GM12878 (cell line): ENCODE data around the gene UGT1A7. TPM values are rescaled to one million over a fixed set of nuclear protein-coding genes. Genes with fewer than 3 reads are reported as not detected.

ENCODE experiments used
- ATAC-seq: fragments of 200-7000 bp; cut with Tn5 transposase; 3 replicates; pipeline ENCODE4 v1.9.1; 2020; ENCODE audit warnings: mild to moderate bottlenecking, moderate library complexity
- BruUV-seq: library from RNA; stranded (reverse); fragments of 400-500 nt; replicated peaks from 2 replicates; lab custom pipeline; 2021; lab: Mats Ljungman, UMichigan
- CTCF ChIA-PET: fragments of 300-600 bp; sonication (Branson Sonifier 250); formaldehyde crosslinking; extraction: SDS; loops from one replicate; lab custom pipeline; 2021; ENCODE audit warnings: inconsistent platforms; lab: Yijun Ruan, JAX
- POLR2A ChIA-PET: fragments of 350-600 bp; formaldehyde crosslinking; extraction: SDS; loops from one replicate; lab custom pipeline; 2021; ENCODE audit warnings: inconsistent platforms; lab: Charles Lee
- RAD21 ChIA-PET: fragments of 300-600 bp; sonication (Branson Sonifier 250); formaldehyde crosslinking; loops from one replicate; lab custom pipeline; 2023; ENCODE audit warnings: antibody characterized with exemption; ENCODE audit not compliant: unreplicated experiment; lab: Charles Lee
- SMC1A ChIA-PET: fragments of 300-600 bp; sonication (Branson Sonifier 250); formaldehyde crosslinking; loops from one replicate; lab custom pipeline; 2023; ENCODE audit not compliant: unreplicated experiment, uncharacterized antibody; lab: Charles Lee
- DNase-seq: peaks from one replicate; pipeline ENCODE4 v3.0.0-alpha.2; 2011; ENCODE audit warnings: low read depth, low spot score
- FAIRE-seq: peaks from 3 replicates; lab custom pipeline; 2011; peaks lifted over from hg19 to GRCh38; lab: Jason Lieb, UNC
- H2AFZ ChIP-seq: 2 replicates; pipeline ENCODE4 v1.6.0; 2011; ENCODE audit warnings: low read depth, low read length, control low read depth; ENCODE audit not compliant: control insufficient read depth
- H3K27ac ChIP-seq: 2 replicates; pipeline ENCODE4 v1.5.1; 2011; ENCODE audit warnings: control low read depth; ENCODE audit not compliant: control insufficient read depth, insufficient read depth
- H3K27me3 ChIP-seq, 2 experiments: replicated peaks in 1 of 2; 2 replicates each; pipeline versions ENCODE4 v1.6.0 to v1.6.1; 2011; ENCODE audit warnings: low read length in 1 of 2; ENCODE audit not compliant: control insufficient read depth in 2 of 2, insufficient read depth in 2 of 2
- H3K36me3 ChIP-seq, 2 experiments: 2 replicates each; pipeline ENCODE4 v1.5.1; 2011; ENCODE audit warnings: low read length in 1 of 2; ENCODE audit not compliant: control insufficient read depth in 2 of 2, insufficient read depth in 2 of 2
- H3K4me1 ChIP-seq: 2 replicates; pipeline ENCODE4 v1.6.1; 2011; ENCODE audit warnings: mild to moderate bottlenecking, low read length, moderate library complexity, mixed read lengths; ENCODE audit not compliant: control insufficient read depth, insufficient read depth
- H3K4me2 ChIP-seq: 2 replicates; pipeline ENCODE4 v1.6.0; 2011; ENCODE audit warnings: control low read depth; ENCODE audit not compliant: control insufficient read depth, insufficient read depth
- H3K4me3 ChIP-seq: fragments of 200-600 bp; sonication (generic); 2 replicates; pipeline ENCODE4 v1.5.1; 2016
- H3K79me2 ChIP-seq: 2 replicates; pipeline ENCODE4 v1.6.0; 2011; ENCODE audit warnings: low read length; ENCODE audit not compliant: control insufficient read depth, insufficient read depth
- H3K9ac ChIP-seq: 2 replicates; pipeline ENCODE4 v1.8.0; 2011; ENCODE audit warnings: low read length, control low read depth, mixed read lengths; ENCODE audit not compliant: control insufficient read depth, insufficient read depth
- H3K9me3 ChIP-seq: replicated peaks from 3 replicates; pipeline ENCODE4 v1.5.1; 2011; ENCODE audit warnings: mild to moderate bottlenecking, low read length; ENCODE audit not compliant: control insufficient read depth, insufficient read depth
- H4K20me1 ChIP-seq: 2 replicates; pipeline ENCODE4 v1.6.0; 2011; ENCODE audit not compliant: control insufficient read depth, insufficient read depth
- CBX3 ChIP-seq: fragments of 200-600 bp; sonication (generic); IDR thresholded peaks from 2 replicates; pipeline ENCODE4 v1.6.1; 2016; ENCODE audit warnings: low read depth, borderline replicate concordance
- CBX5 ChIP-seq: sonication (generic); IDR thresholded peaks from 2 replicates; pipeline ENCODE4 v1.6.1; 2016; ENCODE audit warnings: low read depth, moderate library complexity, mild to moderate bottlenecking, inconsistent platforms
- HCFC1 ChIP-seq: fragments of 150-350 bp; IDR thresholded peaks from 2 replicates; pipeline ENCODE4 v1.6.1; 2014; ENCODE audit warnings: low read length
- HDAC6 ChIP-seq: fragments of 200-600 bp; sonication (generic); IDR thresholded peaks from one replicate; pipeline ENCODE4 v1.8.0; 2017; ENCODE audit warnings: antibody characterized with exemption; ENCODE audit not compliant: unreplicated experiment
- IKZF2 ChIP-seq, 2 experiments: fragments of 450-650 bp; IDR thresholded peaks; 2 replicates each; pipeline ENCODE4 v1.6.1; 2017; ENCODE audit warnings: mild to moderate bottlenecking in 2 of 2, moderate library complexity in 2 of 2
- NFYA ChIP-seq: IDR thresholded peaks from 2 replicates; pipeline ENCODE4 v1.6.1; 2011; ENCODE audit warnings: low read depth, mild to moderate bottlenecking, low read length, improper control_type of control experiment, borderline replicate concordance
- NFYB ChIP-seq: IDR thresholded peaks from 2 replicates; pipeline ENCODE4 v1.6.1; 2011; ENCODE audit warnings: low read depth, mild to moderate bottlenecking, low read length, improper control_type of control experiment, moderate library complexity; ENCODE audit not compliant: insufficient read depth
- PML ChIP-seq: IDR thresholded peaks from 2 replicates; pipeline ENCODE4 v1.6.1; 2012; ENCODE audit warnings: low read length, inconsistent platforms
- POLR2A ChIP-seq: IDR thresholded peaks from 2 replicates; pipeline ENCODE4 v1.6.1; 2011; ENCODE audit warnings: low read depth, mild to moderate bottlenecking, low read length
- RELA ChIP-seq: fragments of 450-650 bp; IDR thresholded peaks from 2 replicates; pipeline ENCODE4 v1.8.0; 2014; ENCODE audit warnings: borderline replicate concordance; ENCODE audit not compliant: partially characterized antibody
- STAT1 ChIP-seq: fragments of 450-650 bp; conservative IDR thresholded peaks from 2 replicates; pipeline ENCODE4 v1.6.1; 2014; ENCODE audit warnings: antibody characterized with exemption, mild to moderate bottlenecking
- STAT3 ChIP-seq: IDR thresholded peaks from 2 replicates; pipeline ENCODE4 v1.6.1; 2011; ENCODE audit warnings: low read depth, low read length, improper control_type of control experiment
- SUZ12 ChIP-seq: fragments of 200-600 bp; sonication (generic); IDR thresholded peaks from one replicate; pipeline ENCODE4 v1.6.1; 2018; ENCODE audit warnings: antibody characterized with exemption, mild to moderate bottlenecking; ENCODE audit not compliant: unreplicated experiment
- ZNF622 ChIP-seq: fragments of 450-650 bp; IDR thresholded peaks from 2 replicates; pipeline ENCODE4 v1.6.1; 2017; ENCODE audit warnings: mild to moderate bottlenecking, inconsistent platforms
- ZZZ3 ChIP-seq: IDR thresholded peaks from 2 replicates; pipeline ENCODE4 v1.6.1; 2011; ENCODE audit warnings: low read depth; ENCODE audit not compliant: control insufficient read depth, insufficient read length
- WGBS: methylation state at CpG from one replicate; pipeline ENCODE4 v1.1.6; 2016; ENCODE audit warnings: low lambda C conversion rate; ENCODE audit not compliant: insufficient replicate concordance, insufficient coverage; ENCODE audit errors: missing lambda C conversion rate; 5-methylcytosine and 5-hydroxymethylcytosine counted together
- in situ Hi-C: fragments of 300-500 bp; cut with MboI; formaldehyde crosslinking; loops from 9 replicates; pipeline ENCODE4 v1.14.3; 2018; ENCODE audit warnings: mixed read lengths
- intact Hi-C: fragments of 100-400 bp; cut with micrococcal nuclease; formaldehyde crosslinking; loops from one replicate; pipeline ENCODE4 v1.14.2; 2022; ENCODE audit not compliant: unreplicated experiment
- polyA plus RNA-seq, 11 experiments: library from polyadenylated mRNA; depleted of rRNA in 4 of 11; unstranded in 6 of 11; stranded (reverse) in 5 of 11; fragments of >200 nt; fragmentation: Nextera tagmentation in 4 of 11; fragmentation: Illumina TruSeq in 1 of 11; extraction: Ambion mirVana in 4 of 11; extraction: Trizol in 1 of 11; gene quantifications; 1 replicate in 1 of 11; 2 replicates in 10 of 11; pipeline versions ENCODE4 v1.2.1 to v1.2.3, GENCODE V29; 2011 to 2016; ENCODE audit warnings: inconsistent platforms in 2 of 11, missing spikeins in 2 of 11, low read depth in 1 of 11
- total RNA-seq, 4 experiments: library from RNA; depleted of rRNA in 3 of 4; stranded (reverse); fragments of >200 nt in 3 of 4; fragmentation: Illumina TruSeq in 1 of 4; extraction: Trizol in 1 of 4; gene quantifications; 2 replicates each; pipeline versions ENCODE4 v1.2.1 to v1.2.3, GENCODE V29; 2013 to 2021
- TF ChIP-seq, protein P1 (sequence below): IDR thresholded peaks from 2 replicates; pipeline ENCODE4 v1.6.1; 2011; ENCODE audit warnings: borderline replicate concordance, low read depth, mild to moderate bottlenecking, moderate library complexity, mixed read lengths, low read length; ENCODE audit not compliant: insufficient read depth; ENCODE audit errors: extremely low read length
- TF ChIP-seq, protein P2 (sequence below): IDR thresholded peaks from 2 replicates; pipeline ENCODE4 v1.6.1; 2012; ENCODE audit warnings: low read depth, low read length, improper control_type of control experiment

UGT1A7 gene
- total and polyA plus RNA-seq, 10 of the 15 experiments (the other 5 are each of a cell fraction or from before 2014, with no cell fraction given) = not detected

DNA sequence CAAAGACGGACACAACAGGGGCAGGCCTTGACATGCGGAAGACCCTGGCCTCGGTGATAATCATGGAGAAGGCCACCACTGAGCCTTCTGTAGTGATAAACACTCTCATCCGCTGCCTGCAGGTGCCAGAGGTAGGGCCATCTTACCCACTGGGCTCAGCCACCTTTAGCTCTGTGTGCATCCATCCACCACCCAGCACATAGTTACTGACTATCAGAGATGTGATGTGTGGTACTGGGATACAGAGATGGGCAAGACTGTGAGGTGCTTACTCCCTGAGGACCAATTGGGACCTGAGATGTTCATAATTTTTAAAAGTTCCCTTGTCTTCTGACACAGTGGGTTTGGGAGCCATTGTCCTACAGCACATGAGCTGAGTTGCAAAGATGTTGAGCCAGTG, 98.0 kb downstream of the UGT1A7 start:
- 56% methylated on average over 4 of the region's 4 CpGs for WGBS
- CTCF ChIA-PET = no interaction called here
- RAD21 ChIA-PET = no interaction called here
- Histone ChIP-seq H2AFZ (no peak overlapping the region), H3K79me2 (no peaks in the 10 kb centered on the region), H3K9me3 (no peaks in the 10 kb centered on the region; the same call in 2 of the 3 replicates), H3K36me3 (no peaks in the 10 kb centered on the region), H3K4me3 (no peak overlapping the region), H3K9ac (no peak overlapping the region), H4K20me1 (no peaks in the 10 kb centered on the region), H3K4me2 (no peak overlapping the region), H3K27ac (no peak overlapping the region), H3K4me1 (no peaks in the 10 kb centered on the region), H3K27me3 (no peaks in the 10 kb centered on the region)
- no TSS peak for BruUV-seq
- SMC1A ChIA-PET = no interaction called here
- TF ChIP-seq CBX5 (no peak), ZNF622 (no peak), STAT3 (no peak), HCFC1 (no peak)
- intact Hi-C loops (no loop called here), in situ Hi-C loops (no loop called here)
- FAIRE-seq (no peak), DNase-seq (no peak), ATAC-seq (no peak)
- POLR2A ChIA-PET = no interaction called here

DNA sequence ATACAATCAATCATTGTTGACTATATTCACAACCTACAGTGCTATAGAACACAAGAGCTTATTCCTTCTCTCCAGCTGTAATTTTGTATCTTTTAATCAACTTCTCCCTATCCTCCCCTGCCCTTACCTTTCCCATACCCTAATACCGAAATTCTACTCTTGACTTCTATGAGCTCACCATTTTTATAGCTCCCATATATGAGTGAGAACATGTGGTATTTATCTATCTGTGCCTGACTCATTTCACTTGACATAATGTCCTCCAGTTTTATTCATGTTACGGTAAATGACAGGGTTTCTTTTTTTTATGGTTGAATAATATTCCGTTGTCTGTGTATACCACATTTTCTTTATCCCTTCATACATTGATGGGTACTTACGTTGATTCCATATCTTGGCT, 99.1 kb downstream of the UGT1A7 start:
- POLR2A ChIA-PET = no interaction called here
- H3K9me3 ChIP-seq = no peaks in the 10 kb centered on the region; the same call in 2 of the 3 replicates
- no peak overlapping the region for H3K27ac ChIP-seq
- in situ Hi-C loops = no loop called here
- DNase-seq (no peak), ATAC-seq (no peak), FAIRE-seq (no peak)
- BruUV-seq = no TSS peak
- TF ChIP-seq HDAC6 (no peak), CBX3 (no peak), CBX5 (no peak), NFYB (no peak), PML (no peak), RELA (no peak), SUZ12 (no peak), IKZF2 (IDR thresholded peaks at IDR 0.05) (no peak), NFYA (no peak), ZZZ3 (no peak), STAT1 (no peak), POLR2A (no peak)
- TF ChIP-seq, protein P1, sequence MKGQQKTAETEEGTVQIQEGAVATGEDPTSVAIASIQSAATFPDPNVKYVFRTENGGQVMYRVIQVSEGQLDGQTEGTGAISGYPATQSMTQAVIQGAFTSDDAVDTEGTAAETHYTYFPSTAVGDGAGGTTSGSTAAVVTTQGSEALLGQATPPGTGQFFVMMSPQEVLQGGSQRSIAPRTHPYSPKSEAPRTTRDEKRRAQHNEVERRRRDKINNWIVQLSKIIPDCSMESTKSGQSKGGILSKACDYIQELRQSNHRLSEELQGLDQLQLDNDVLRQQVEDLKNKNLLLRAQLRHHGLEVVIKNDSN = no peak
- TF ChIP-seq, protein P2, sequence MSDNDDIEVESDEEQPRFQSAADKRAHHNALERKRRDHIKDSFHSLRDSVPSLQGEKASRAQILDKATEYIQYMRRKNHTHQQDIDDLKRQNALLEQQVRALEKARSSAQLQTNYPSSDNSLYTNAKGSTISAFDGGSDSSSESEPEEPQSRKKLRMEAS = no peak
- no peaks in the 10 kb centered on the region for H3K36me3 ChIP-seq
- CTCF ChIA-PET = interaction anchor here (1.0 kb wide), 1 partner anchor 15 kb away, joined by 3 read pairs; no protein-coding TSS in a partner anchor
- intact Hi-C loops = no loop called here
- H3K4me1 ChIP-seq = no peaks in the 10 kb centered on the region
- H3K9ac ChIP-seq = no peak overlapping the region
- RAD21 ChIA-PET = no interaction called here
- no peak overlapping the region for H3K4me3 ChIP-seq
- SMC1A ChIA-PET = no interaction called here
- WGBS = 63% methylated on average over 4 of the region's 4 CpGs
- H3K27me3 ChIP-seq = no peaks in the 10 kb centered on the region
- H3K4me2 ChIP-seq = no peak overlapping the region
- no peaks in the 10 kb centered on the region for H4K20me1 ChIP-seq
- H2AFZ ChIP-seq = no peak overlapping the region
- H3K79me2 ChIP-seq = no peaks in the 10 kb centered on the region
